GM19240 (cell line): ENCODE measurements around the gene STIM1.
"Not testable (repeated sequence)": the region's sequence is repeated elsewhere in the genome, so short reads cannot be mapped to it uniquely, and the experiment has no call there.

ENCODE experiments used
- DNase-seq: peaks from one replicate; pipeline ENCODE4 v3.0.0; 2011; ENCODE audit warnings: low spot score; ENCODE audit not compliant: insufficient read length

Gene STIM1

DNA sequence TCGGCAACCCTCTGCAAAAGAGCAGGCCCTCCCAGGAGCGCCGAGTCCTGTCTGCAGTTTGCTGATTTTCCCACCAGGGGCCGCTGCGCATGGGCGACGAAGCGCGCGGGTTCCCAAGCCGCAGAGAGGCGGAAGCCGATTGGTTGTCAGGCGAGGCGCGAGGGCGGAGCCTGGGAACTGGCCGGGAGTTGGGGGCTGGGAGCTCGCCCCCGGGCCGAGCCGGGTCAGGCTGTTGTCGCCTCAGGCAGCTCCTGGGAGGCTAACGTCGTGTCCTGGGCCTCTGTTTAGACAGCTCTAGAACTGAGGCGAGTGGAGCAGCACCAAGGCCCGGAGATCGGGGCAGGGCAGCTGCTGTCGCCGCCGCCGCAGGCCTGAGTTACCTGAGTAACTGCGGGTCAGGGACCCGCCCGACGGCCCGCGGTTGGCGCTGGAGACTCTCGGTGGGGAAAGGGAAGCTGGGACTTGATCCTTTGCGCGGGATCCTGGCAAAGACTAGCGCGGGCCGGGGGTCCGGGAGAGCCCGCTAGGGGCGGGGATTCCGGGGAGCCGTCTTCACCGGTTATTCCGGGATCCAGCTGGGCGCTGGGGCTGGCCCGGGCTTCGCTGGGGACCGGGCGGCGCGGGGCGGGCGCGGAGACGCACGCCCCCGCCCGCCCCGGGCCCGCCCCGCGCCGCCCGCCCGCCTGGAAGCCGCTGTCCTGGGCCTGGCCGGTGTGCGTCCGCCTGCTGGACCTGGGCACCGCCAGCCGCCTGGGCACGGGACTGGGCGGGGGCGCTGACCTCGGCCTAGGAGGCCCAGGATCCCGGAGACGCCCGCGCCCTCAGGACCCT lies at the start of gene STIM1:
Gene STIM1, plus strand, starts transcription at position 688 of the 831 bp plus-strand sequence. CDS start 607 bp downstream, outside the sequence.
- peak; percentile 77 for DNase-seq

DNA sequence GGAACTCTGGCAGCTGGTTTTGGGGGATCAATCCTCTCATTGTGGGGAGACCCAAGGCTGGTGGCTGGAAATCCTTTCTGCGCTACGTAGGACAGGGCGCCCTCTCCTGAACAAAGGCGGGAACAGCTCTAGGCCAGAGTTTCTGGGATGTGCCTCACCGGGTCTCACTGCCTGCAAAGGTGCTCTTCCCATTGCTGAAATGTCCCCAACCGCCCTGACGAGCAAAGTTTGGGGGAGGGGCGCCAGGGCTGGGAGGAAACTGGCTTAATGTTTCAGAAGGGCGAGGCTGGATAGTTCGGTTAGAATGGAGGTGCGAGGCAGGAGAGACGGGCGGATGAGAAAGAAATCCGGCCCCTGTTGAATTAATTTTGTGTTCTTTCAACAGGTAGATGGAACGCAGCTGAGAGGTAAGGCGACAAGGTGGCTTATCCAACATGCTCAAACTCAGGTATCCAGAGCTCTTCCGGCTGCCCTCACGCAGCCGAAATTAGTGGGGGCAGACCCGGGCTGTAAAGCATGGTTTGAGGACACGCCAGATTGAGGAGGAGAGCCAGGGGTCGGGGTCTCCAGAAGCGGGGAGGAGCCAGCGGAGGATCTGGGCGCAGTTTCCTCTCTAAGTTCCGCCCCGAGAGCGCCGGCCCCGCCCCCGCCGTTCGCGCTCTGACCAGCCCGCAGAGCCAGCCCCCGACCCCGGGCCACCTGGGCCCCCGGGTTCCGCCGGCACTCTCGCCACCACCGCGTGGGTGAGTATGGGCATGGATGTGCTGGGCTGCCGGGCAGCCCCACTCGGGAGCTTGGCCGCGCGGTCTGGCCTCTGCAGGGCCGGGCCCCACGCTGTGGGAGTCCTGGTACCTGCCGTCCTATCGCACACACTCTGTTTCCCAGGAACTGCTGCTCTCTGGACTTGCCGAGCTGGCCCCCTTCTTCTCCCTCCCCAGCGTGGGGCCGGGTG lies 47.3 kb upstream of the STIM1 start, which contains the start of gene PGAP2:
Gene PGAP2, plus strand, starts transcription at position 652 of the 952 bp plus-strand sequence. CDS start 2,700 bp downstream, outside the sequence.
- peak; percentile 47 for DNase-seq

DNA sequence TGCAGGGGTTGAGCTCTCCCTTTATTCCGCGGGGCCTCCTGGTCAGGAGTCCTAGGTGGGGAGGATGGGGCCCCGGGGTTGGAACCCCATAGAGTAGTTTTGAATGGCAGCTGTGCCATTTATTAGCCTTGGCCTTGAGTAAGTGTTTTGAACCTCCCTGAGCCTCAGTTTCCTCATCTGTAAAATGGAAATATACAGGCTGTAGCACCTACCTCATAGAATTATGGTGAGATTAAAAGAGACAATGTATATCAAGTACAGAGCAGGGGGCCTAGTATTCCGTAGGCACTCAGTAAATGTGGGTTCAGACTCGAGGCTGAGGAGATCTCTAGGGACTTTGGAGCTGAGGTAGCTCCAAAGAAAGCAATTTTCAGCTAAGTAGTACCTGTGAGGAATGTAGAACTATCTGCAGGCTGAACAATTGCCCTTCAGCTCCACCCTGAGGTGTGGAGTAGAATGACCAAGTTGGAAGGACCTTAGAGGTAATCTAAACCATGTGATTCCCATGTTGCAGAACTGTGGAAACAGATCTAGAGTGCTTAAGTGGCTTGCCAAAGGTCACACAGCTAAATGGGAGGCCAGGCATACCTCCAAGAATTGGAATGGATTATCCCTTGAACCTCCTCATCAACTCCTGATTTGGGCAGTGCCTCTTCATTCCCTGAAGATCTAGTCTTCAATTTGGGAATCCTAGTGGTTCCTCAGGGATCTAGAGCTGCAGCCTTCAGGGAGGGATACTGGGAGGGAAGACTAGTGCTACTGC lies 46.4 kb upstream of the STIM1 start:
- DNase-seq, result peak; percentile 52

DNA sequence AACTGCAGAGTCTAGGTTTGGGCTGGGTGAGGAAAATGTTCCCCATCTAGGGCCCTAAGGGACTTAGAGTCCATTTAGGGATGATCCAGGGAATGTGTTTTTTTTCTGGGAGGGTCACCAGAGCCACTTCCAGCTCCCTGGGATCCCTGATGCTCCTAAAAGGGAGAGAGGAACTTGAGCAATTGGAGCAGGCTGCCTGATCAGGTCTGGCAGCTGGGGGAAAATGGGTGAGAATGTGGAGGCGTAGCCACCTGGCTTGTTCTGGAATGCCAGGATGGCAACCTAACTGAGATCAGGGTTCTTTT lies 45.9 kb upstream of the STIM1 start:
- DNase-seq, result no peak

DNA sequence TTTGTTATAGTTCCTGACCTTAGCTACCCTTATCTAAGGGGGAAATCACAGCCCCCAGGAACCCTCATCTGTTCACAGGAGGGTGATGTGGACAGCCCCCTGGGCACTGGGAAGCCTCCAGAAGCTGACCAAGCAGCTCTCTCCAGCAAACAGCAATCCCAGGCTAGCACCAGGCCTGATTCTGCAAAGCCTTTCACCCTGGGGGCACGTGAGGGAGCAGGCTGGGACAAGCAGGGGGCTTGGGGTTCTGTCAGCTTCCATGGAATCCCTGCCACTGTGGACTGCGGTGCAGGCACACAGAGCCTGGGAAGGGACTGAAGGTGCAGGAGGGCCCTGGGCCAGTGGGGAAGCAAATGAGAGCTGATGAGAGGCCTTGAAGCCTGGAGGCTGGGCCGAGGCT lies 45.0 kb upstream of the STIM1 start:
- DNase-seq, result no peak

DNA sequence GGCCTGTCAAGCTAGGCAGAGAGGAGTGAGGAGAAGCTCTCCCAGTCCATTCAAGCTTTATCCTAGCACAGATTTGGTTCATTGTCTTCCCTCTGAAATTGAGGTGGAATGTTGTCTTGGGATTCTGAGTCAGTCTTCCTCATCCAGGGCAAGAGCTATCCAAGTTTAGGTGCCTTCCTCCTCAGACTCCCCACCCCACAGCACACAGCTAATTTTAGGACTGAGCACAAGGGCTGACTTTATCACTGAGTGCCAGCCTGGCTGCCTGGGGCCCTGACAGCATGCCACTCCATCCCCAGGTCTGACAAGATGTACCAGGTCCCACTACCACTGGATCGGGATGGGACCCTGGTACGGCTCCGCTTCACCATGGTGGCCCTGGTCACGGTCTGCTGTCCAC lies 44.5 kb upstream of the STIM1 start:
- DNase-seq, result no peak

DNA sequence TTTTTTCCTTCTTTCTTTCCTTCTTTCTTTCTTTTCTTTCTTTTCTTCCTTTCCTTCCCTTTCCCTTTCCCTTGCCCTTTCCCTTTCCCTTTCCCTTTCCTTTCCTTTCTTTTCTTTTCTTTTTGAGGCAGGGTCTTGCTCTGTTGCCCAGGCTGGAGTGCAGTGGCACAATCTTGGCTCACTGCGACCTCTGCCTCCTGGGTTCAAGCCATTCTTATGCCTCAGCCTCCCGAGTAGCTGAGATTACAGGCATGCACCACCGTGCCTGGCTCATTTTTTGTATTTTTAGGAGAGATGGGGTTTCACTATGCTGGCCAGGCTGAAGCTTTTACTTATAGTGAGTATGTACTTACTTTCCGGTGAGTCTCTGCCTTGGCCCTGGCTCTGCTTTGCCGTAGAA lies 40.6 kb upstream of the STIM1 start:
- DNase-seq, result not testable (repeated sequence)

DNA sequence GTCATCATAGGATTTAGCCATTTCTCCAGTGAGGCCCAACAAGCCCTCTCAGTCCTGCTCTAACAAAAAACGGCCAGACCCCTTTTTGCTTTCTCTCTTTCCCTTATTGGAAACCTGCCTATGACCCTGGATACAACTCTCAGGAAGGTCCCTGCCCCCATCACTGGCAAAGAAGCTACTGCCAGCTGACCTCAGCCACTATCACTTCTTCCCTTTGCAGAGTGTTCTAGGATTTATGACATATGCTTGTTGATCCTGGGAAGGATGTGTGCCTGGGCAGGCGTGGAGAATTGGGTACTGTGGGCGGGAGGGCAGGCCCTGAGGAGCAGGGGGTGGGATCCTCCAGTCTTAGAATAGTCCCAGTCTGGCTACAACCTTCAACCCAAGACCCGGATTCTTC lies 39.6 kb upstream of the STIM1 start:
- DNase-seq, result no peak

DNA sequence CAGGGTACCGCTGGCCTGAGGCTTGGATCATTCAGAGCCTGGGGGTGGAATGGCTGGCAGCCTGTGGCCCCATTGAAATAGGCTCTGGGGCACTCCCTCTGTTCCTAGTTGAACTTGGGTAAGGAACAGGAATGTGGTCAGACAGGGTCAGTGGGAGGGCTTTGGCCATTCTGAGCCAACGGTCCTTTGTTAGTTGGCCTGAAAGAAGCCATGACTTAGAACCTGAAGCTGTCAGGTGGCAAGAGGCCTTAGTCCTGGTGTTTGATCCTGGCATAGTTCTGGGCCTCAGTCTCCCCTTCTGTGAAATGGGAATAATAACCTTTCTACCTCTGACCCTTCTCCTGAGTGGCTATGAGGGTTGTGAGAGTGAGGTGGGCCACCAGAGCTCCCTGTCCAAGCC lies 38.8 kb upstream of the STIM1 start:
- DNase-seq, result no peak

DNA sequence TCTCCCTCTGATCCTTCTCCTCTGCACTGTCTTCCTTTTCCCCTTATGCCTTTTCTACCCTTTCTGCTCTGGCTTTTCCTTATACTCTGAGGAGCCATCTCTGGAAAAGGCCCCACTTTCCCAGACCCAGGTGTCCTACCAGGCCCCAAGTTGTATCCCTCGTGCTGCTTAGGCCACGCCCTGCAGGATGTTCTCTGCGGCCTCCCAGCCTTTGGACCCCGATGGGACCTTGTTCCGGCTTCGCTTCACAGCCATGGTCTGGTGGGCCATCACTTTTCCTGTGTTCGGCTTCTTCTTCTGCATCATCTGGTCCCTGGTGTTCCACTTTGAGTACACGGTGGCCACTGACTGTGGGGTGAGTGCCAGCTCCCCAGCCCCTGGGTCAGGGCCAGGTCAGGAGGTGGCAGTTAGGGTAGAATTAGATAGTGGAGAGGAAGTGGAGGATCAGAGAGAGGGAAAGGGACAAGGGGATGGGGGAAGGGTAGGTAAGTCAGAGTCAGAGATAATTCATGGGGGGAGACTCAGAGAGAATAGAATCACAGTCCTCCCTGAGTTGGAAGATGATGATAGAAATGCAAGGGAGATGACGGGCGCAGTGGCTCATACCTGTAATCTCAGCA lies 38.2 kb upstream of the STIM1 start:
- DNase-seq, result no peak

DNA sequence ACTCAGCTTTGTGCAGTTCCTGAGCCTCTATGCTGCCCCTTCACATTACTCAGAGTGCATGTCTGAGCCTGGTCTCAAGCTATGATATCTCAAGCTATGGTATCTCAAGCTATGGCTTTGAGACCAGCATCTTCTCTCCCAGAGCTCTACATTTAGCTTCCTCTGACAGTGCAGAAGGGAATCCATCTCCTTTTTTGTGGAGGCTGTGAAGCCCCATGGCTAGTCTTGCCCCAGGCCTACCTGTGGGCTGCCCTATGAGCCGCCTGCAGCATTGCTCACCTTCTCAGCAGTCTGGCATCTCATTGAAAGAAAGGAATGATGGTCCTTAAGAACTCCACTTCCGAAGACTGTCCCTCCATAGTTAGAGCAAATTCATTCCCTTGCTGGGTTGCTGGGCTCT lies 34.5 kb upstream of the STIM1 start:
- no peak for DNase-seq

DNA sequence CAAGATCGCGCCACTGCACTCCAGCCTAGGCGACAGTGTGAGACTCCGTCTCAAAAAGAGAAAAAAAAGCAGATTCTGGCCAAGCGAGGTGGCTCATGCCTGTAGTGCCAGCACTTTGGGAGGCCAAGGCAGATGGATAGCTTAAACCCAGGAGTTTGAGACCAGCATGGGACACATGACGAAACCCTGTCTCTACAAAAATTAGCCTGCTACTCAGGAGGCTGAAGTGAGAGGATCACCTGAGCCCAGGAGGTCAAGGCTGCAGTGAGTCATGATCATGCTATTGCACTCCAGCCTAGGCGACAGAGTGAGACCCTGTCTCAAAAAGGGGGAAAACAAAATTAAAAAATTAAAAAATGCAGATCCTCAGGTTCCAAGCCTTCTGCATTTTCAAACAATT lies 33.2 kb upstream of the STIM1 start:
- DNase-seq, result no peak

DNA sequence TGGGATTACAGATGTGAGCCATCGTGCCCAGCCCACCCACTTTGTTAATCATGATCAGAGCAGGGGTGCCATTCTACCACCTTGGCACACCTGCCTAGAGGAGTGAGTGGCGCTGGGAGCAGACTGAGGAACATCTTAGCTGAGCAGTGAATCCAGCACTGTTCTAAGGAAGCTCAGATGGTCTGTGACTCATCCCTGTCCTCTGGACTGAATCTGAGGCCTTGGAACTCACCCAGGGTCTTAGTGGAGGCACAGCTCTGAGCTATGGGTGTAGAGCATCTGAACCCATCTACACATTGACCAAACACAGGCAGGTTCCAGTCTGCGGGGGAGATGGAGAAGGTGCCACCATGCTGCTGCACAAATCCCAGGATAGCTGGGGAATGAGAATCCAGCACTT lies 32.2 kb upstream of the STIM1 start:
- DNase-seq, result no peak

DNA sequence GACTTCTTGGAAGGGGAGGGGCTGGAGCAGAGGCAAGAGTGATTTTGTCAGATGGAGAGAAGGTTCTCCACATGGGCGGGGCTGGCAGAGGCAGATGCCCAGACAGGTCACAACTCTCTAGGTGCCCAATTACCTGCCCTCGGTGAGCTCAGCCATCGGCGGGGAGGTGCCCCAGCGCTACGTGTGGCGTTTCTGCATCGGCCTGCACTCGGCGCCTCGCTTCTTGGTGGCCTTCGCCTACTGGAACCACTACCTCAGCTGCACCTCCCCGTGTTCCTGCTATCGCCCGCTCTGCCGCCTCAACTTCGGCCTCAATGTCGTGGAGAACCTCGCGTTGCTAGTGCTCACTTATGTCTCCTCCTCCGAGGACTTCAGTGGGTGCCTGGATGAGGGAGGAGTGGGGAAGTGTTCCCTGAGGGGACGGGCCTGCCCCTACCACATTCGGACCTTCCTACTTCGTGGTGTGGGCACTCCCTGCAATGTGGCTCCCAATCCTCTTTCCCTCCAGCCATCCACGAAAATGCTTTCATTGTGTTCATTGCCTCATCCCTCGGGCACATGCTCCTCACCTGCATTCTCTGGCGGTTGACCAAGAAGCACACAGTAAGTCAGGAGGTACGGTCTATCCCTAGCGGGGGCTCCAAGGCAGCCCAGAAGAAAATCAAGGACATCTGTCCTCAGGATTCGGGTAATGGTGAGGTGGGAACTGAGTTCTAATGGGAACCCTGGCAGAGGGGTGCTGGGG lies 31.5 kb upstream of the STIM1 start:
- no peak for DNase-seq

DNA sequence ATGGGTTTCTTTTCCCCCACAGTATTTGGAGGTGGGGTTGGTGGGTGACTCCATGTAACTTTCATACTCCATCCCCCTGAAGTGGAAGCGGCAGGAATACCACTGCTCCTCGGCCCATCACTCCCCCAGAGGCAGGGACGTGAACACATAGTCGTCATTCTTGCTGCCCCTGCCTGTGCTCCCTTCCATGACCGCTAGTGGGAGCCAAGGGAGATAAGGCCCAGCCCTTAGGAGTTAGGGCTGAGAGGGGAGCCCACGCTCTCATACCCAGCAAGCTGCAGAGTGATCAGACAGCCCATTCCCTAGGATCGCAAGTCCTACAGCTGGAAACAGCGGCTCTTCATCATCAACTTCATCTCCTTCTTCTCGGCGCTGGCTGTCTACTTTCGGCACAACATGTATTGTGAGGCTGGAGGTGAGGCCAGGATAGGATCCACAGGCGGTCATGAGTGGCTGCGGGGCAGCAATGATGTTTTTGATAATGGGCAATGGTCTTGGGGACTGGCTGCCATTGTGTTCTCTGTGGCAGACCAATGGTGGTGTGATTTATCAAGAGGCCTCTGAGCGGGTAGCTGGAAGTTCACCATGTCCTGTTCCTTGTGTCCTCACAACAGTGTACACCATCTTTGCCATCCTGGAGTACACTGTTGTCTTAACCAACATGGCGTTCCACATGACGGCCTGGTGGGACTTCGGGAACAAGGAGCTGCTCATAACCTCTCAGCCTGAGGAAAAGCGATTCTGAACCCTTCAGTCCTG lies 30.6 kb upstream of the STIM1 start:
- DNase-seq, result no peak

DNA sequence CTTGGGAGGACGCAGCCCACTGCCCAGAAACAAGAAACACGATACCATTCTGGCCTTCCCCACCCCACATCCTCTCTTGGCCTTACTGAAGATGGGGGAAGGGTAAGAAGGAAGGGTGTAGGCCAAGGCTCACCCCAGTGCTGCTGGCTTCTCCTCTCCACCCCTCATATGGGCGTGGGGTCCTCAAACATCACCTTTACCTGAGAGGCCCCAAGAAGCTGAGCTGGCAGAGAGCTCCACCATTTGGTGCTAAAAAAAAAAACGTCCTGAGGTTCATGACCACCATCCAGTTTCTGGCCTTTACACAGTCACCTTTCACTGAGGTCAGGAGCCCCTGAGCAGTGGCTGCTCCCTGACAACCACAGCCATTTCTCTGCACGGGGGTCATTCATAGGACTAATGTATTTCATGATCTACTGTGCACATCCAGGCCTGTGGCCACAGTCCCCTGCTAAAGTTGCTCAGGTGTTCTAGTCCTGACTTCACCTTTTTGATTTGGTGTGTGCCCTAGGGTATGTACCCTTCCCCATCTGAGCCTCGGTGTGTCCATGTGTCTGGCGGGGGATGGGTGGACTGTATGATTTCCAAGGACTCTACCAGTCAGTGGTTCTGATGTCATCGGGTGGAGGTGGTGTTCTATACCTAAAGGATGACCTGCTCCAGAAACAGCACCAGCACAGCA lies 29.9 kb upstream of the STIM1 start:
- DNase-seq, result no peak

DNA sequence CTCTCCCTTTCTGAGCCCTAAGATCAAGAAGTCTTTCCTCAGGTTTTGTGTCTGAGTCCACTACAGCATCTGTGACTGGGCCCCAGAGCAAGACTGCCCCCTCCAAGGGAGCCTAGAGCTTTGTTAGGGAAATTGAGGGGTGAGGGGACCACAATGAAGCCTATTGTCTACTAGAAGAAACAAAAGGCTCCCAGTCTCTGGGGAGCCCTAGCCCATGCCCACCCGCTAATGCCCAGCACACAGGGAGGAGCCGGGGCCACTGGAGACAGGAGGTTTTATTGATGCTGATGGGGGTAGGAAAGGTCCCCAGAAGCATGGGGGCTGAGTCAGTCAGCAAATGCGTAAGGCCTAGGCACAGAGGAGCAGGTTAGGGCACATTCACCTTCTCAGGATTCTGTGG lies 28.7 kb upstream of the STIM1 start:
- DNase-seq, result no peak

DNA sequence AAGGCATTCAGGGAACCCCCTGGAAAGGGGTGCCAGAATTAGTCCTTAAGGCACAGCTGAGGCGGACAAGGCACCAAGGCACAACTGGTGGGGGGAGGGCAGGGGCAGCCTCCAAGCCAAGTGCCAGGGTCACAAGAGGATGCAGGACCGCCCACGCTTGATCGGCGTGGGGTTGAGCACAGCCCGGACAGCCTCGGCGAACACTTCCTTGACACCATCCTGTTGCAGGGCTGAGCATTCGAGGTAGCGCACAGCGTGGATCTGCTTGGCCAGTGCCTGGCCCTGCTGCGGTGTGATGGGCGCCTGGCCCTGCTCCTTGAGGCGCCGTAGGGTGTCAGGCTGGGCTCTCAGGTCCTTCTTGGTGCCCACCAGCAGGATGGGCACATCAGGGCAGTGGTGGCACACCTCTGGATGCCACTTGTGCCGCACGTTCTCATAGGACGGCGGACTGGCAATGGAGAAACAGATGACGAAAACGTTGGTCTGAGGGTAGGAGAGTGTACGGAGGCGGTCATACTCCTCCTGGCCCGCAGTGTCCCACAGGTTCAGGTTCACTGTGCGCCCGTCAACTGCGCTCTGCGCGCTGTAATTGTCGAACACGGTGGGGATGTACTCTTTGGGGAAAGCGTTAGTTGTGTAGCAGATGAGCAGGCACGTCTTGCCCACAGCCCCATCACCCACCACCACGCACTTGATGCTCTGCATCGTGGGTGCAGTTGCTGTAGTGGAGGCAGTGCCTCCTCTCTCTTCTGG lies 27.9 kb upstream of the STIM1 start:
- no peak for DNase-seq
